Psoas muscle (tissue), 8 donors: Measurements from ENCODE around the gene C1QTNF8. TPM values are rescaled to one million over a fixed set of nuclear protein-coding genes. Genes with fewer than 3 reads are reported as not detected.

Source experiments
- ATAC-seq, 4 donors: fragments of 200-7000 bp; cut with Tn5 transposase; one replicate each; pipeline ENCODE4 v1.9.1; 2020; ENCODE audit warnings: moderate library complexity in 3 of 4, mild to moderate bottlenecking in 2 of 4
- DNase-seq, 2 donors: peaks; one replicate each; pipeline ENCODE4 v3.0.0-alpha.2; 2020
- H3K27ac ChIP-seq: fragments of 200-600 bp; one replicate; pipeline ENCODE4 v1.8.0; 2022
- H3K27me3 ChIP-seq, 3 donors: fragments of 200-600 bp in 1 of 3; one replicate each; pipeline versions ENCODE4 v1.6.1 to v1.8.0; 2013 to 2022; ENCODE audit warnings: low read length in 2 of 3, mild to moderate bottlenecking in 2 of 3, moderate library complexity in 1 of 3; ENCODE audit not compliant: insufficient read depth in 3 of 3
- H3K36me3 ChIP-seq, 2 donors: fragments of 200-600 bp in 1 of 2; one replicate each; pipeline versions ENCODE4 v1.6.1 to v1.8.0; 2013 to 2022; ENCODE audit warnings: low read depth in 1 of 2, mild to moderate bottlenecking in 1 of 2, moderate library complexity in 1 of 2; ENCODE audit not compliant: insufficient read depth in 1 of 2
- H3K4me1 ChIP-seq: fragments of 200-600 bp; one replicate; pipeline ENCODE4 v1.8.0; 2022
- H3K4me3 ChIP-seq: fragments of 200-600 bp; one replicate; pipeline ENCODE4 v1.8.0; 2022; ENCODE audit warnings: mild to moderate bottlenecking
- H3K9me3 ChIP-seq: fragments of 200-600 bp; one replicate; pipeline ENCODE4 v1.8.0; 2022
- CTCF ChIP-seq: fragments of 200-600 bp; IDR thresholded peaks from one replicate; pipeline ENCODE4 v1.8.0; 2022; ENCODE audit warnings: antibody characterized with exemption
- WGBS, 3 donors: extraction: QIAGEN DNeasy Blood & Tissue Kit; methylation state at CpG; one replicate each; pipeline versions ENCODE4 v1.1.6 to v1.1.7; 2013; 5-methylcytosine and 5-hydroxymethylcytosine counted together
- intact Hi-C, 2 donors: fragments of 100-400 bp; cut with DNase I; formaldehyde crosslinking; loops; one replicate each; pipeline versions ENCODE4 v1.11.0 to v1.14.2; 2022
- polyA plus RNA-seq, 3 donors: library from polyadenylated mRNA; stranded (reverse); fragments of 200-250 nt; gene quantifications; one replicate each; pipeline ENCODE4 v1.2.3, GENCODE V29; 2013
- total RNA-seq, 4 donors: library from RNA; stranded (reverse); fragmentation: NEBNext Ultra II Directional in 2 of 4; extraction: Animal tissue kit (Norgen Biotek cat#: 25700) in 2 of 4; gene quantifications; one replicate each; pipeline versions ENCODE4 v1.2.1 to v1.2.4, GENCODE V29; 2021 to 2023
- donor health status: healthy with polysubstance abuse.
- donor health status: DM: no; HTN: no; CAD: no; lungs with moderate emphysema.
- donor health status: Bipolar disorder and iron deficiency.
- donor health status: healthy.
- donor health status: DM: yes; HTN: yes; CAD: no.
- donor health status: DM: no; HTN: no; CAD: no.
- donor health status: DM: no; HTN: no; CAD: no.
- donor health status: DM: yes; HTN: yes; CAD: no.

C1QTNF8 gene
- total and polyA plus RNA-seq, 7 donors = not detected

- Histone ChIP-seq H3K4me3 (peak overlapping the region; percentile 22), H3K4me1 (peaks cover 20% of the 10 kb centered on the region), H3K9me3 (no peaks in the 10 kb centered on the region), H3K27me3 (peaks cover 0 to 15% (median 0%) of the 10 kb centered on the region in 3 donors), H3K36me3 (no peaks in the 10 kb centered on the region), H3K27ac (peak overlapping the region; percentile 76)
- TF ChIP-seq CTCF = no peak
- intact Hi-C loops = no loop called here
- DNase-seq (peak in 1 of 2 donors; percentile 67), ATAC-seq (peak; percentile 15 to 51 (median 36))
- WGBS, 3 donors = 25 to 32% (median 28%) methylated on average over 30 to 34 of the region's 34 CpGs
Measured at GRCh38 chr16:1098266-1098991, 2.4 kb upstream of the C1QTNF8 start.

- peak; percentile 93 to 95 (median 94) for ATAC-seq
- Histone ChIP-seq H3K4me3 (peak overlapping the region; percentile 22), H3K36me3 (no peaks in the 10 kb centered on the region), H3K9me3 (no peaks in the 10 kb centered on the region), H3K27ac (peak overlapping the region; percentile 76), H3K4me1 (peaks cover 20% of the 10 kb centered on the region), H3K27me3 (peaks cover 0 to 9% (median 0%) of the 10 kb centered on the region in 3 donors)
- intact Hi-C loops = no loop called here
- TF ChIP-seq CTCF = no peak
- peak; percentile 83 to 96 for DNase-seq
- WGBS, 3 donors = 21 to 37% (median 37%) methylated on average over 15 to 23 of the region's 23 CpGs
Measured at GRCh38 chr16:1097800-1098199, 1.8 kb upstream of the C1QTNF8 start.

- intact Hi-C loops = no loop called here
- H3K36me3 ChIP-seq = no peaks in the 10 kb centered on the region
- H3K27me3 ChIP-seq = peaks cover 0 to 9% (median 0%) of the 10 kb centered on the region in 3 donors
- peak overlapping the region; percentile 57 for H3K27ac ChIP-seq
- H3K4me1 ChIP-seq = peaks cover 20% of the 10 kb centered on the region
- ATAC-seq = peak; percentile 7 to 39 (median 30)
- DNase-seq = no peak
- H3K9me3 ChIP-seq = no peaks in the 10 kb centered on the region
- WGBS, 3 donors = 61 to 75% (median 62%) methylated on average over 18 of the region's 18 CpGs
- no peak for TF ChIP-seq CTCF
- H3K4me3 ChIP-seq = no peak overlapping the region
Measured at GRCh38 chr16:1097156-1097555, 1.1 kb upstream of the C1QTNF8 start.

- Histone ChIP-seq H3K27ac (no peak overlapping the region), H3K4me3 (no peak overlapping the region)
- WGBS, 3 donors = 64 to 72% (median 71%) methylated on average over 14 to 16 of the region's 16 CpGs
Measured at GRCh38 chr16:1095450-1096168, 435 bp downstream of the C1QTNF8 start.

More at GRCh38 chr16:1095450-1096168, 435 bp downstream of the C1QTNF8 start:
- Histone ChIP-seq H3K9me3 (no peaks in the 10 kb centered on the region), H3K36me3 (no peaks in the 10 kb centered on the region), H3K27me3 (peaks cover 0 to 9% (median 0%) of the 10 kb centered on the region in 3 donors), H3K4me1 (peaks cover 20% of the 10 kb centered on the region)
- no peak for DNase-seq
- no peak for TF ChIP-seq CTCF
- ATAC-seq = no peak
- intact Hi-C loops = no loop called here
